ENCODE measurements around the gene FAM131C. TPM values are rescaled to one million over a fixed set of nuclear protein-coding genes. Genes with fewer than 3 reads are reported as not detected.

FAM131C gene
- polyA plus RNA-seq, 1 donor, result 1.1 TPM

DNA sequence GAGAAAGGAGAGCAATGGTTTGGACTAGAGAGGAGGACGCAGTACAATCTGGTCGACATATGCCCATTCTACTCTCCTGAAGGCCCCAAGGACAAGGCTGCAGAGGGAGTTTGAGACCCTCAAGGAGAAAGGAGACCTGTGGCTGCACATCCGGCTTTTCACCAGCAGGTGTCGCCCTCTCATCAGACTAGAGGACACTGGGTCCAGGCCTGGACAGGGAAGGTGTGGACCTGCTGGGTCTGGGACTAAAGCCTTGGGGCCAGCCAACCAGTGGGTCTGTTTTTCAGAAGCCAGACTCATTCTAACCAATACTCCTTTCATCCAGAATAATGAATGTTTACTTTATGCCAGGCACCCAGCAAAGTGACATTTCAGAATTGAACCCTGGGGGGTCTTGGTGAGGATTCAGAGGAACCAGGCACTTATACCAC is 64.4 kb downstream of the FAM131C start:
- H3K9me3 ChIP-seq (ENCODE audit: control insufficient read depth, low read depth, low read length), result peaks cover 4% of the 10 kb centered on the region
- no peak overlapping the region for H3K27ac ChIP-seq (ENCODE audit: low read length)
- H3K4me3 ChIP-seq (ENCODE audit: low read length), result no peak overlapping the region
- peaks cover 4% of the 10 kb centered on the region for H3K27me3 ChIP-seq (ENCODE audit: control insufficient read depth, insufficient read depth, low read length)
- peaks cover 13% of the 10 kb centered on the region for H3K4me1 ChIP-seq (ENCODE audit: control insufficient read depth, insufficient read depth, low read length)
- WGBS (ENCODE audit: insufficient coverage, low lambda C conversion rate), result no CpG with 5 or more reads among the region's 4 CpGs
- no peaks in the 10 kb centered on the region for H3K36me3 ChIP-seq (ENCODE audit: control insufficient read depth, insufficient read depth, low read length)
- peak in 1 of 2 donors; percentile 59 for DNase-seq

Other genes with a start within 250 kb of the FAM131C start
- gene SPEN, start 225.9 kb downstream of the FAM131C start, polyA plus RNA-seq, result 47.8 TPM
- gene ZBTB17, start 97.5 kb downstream of the FAM131C start, polyA plus RNA-seq, result 22.8 TPM
- not detected for gene SRARP, start 69.4 kb downstream of the FAM131C start, polyA plus RNA-seq
- gene HSPB7, start 55.6 kb downstream of the FAM131C start, polyA plus RNA-seq, result 13.2 TPM
- gene CLCNKA, start 51.6 kb downstream of the FAM131C start, polyA plus RNA-seq, result 0.18 TPM
- 0.42 TPM for gene CLCNKB, start 29.9 kb downstream of the FAM131C start, polyA plus RNA-seq
- gene EPHA2, start 82.4 kb upstream of the FAM131C start, polyA plus RNA-seq, result 18.5 TPM
- gene ARHGEF19, start 139.0 kb upstream of the FAM131C start, polyA plus RNA-seq, result 12.2 TPM
- gene CPLANE2, start 163.5 kb upstream of the FAM131C start, polyA plus RNA-seq, result 6.2 TPM